ENCODE data around the gene TNIP1.

DNA sequence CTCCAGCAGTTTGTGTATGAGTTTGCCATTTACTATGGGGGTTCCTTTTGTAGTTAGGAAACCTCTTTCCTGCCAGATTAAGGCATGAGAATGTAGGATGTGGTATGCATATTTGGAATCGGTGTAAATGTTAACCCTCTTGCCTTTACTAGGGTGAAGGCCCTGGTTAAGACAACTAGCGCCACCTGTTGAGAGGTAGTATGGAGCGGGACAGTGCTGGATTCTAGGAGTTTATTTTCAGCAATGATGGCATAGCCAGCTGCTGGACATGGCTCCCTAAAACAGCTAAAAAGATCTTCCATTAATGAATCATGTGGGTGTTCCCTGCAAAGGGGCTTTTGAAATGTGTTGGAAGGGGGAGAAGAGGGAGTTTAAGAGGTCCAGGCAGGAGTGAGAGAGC, 91.1 kb downstream of the TNIP1 start:
- TF ChIP-seq, protein P1, sequence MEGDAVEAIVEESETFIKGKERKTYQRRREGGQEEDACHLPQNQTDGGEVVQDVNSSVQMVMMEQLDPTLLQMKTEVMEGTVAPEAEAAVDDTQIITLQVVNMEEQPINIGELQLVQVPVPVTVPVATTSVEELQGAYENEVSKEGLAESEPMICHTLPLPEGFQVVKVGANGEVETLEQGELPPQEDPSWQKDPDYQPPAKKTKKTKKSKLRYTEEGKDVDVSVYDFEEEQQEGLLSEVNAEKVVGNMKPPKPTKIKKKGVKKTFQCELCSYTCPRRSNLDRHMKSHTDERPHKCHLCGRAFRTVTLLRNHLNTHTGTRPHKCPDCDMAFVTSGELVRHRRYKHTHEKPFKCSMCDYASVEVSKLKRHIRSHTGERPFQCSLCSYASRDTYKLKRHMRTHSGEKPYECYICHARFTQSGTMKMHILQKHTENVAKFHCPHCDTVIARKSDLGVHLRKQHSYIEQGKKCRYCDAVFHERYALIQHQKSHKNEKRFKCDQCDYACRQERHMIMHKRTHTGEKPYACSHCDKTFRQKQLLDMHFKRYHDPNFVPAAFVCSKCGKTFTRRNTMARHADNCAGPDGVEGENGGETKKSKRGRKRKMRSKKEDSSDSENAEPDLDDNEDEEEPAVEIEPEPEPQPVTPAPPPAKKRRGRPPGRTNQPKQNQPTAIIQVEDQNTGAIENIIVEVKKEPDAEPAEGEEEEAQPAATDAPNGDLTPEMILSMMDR (IDR thresholded peaks at IDR 0.05; ENCODE audit: low read depth, low read length, poor library complexity, severe bottlenecking) = peak; percentile 57
- no peak for TF ChIP-seq EZH2phosphoT487 (IDR thresholded peaks at IDR 0.05; ENCODE audit: borderline replicate concordance, low read length)

Measured in DOHH2 (cell line).